Measurements from ENCODE around the gene ATP6V1G3.

DNA sequence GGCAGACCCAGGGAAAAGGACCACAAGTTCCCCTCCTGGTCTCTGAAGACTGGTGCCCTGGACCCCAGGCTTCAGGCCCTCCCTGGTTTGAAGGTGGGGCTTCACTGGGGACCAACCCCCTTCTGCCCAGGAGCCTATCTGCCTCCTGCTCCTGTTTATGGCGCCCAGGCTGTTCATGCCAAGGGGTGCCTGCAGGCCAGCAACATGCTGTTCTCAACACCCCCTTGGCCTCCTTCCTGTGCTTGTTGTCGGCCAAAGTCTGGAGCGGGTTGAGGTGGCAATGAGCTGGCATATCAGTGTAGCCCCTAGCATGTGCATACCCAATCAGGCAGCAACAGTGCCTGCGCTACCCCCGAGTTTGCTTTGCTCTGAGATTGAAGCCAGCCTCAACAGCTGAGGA lies 46.3 kb downstream of the ATP6V1G3 start:
- TF ChIP-seq, protein P1, sequence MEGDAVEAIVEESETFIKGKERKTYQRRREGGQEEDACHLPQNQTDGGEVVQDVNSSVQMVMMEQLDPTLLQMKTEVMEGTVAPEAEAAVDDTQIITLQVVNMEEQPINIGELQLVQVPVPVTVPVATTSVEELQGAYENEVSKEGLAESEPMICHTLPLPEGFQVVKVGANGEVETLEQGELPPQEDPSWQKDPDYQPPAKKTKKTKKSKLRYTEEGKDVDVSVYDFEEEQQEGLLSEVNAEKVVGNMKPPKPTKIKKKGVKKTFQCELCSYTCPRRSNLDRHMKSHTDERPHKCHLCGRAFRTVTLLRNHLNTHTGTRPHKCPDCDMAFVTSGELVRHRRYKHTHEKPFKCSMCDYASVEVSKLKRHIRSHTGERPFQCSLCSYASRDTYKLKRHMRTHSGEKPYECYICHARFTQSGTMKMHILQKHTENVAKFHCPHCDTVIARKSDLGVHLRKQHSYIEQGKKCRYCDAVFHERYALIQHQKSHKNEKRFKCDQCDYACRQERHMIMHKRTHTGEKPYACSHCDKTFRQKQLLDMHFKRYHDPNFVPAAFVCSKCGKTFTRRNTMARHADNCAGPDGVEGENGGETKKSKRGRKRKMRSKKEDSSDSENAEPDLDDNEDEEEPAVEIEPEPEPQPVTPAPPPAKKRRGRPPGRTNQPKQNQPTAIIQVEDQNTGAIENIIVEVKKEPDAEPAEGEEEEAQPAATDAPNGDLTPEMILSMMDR (IDR thresholded peaks at IDR 0.05 in 4 of 5, conservative IDR thresholded peaks at IDR 0.05 in 1 of 5): no peak
- no peak for TF ChIP-seq POLR2A (IDR thresholded peaks at IDR 0.05)
